Ishikawa (cell line): ENCODE results near the gene TSPAN5.

ENCODE experiments used
- EP300 ChIP-seq: IDR thresholded peaks from 2 replicates; pipeline ENCODE4 v1.6.1; 2012; ENCODE audit warnings: borderline replicate concordance
- FOXM1 ChIP-seq: IDR thresholded peaks from 2 replicates; pipeline ENCODE4 v1.6.1; 2012; ENCODE audit warnings: low read depth, borderline replicate concordance
- TAF1 ChIP-seq: IDR thresholded peaks from 2 replicates; pipeline ENCODE4 v1.6.1; 2012; ENCODE audit warnings: low read depth, mild to moderate bottlenecking
- YY1 ChIP-seq: IDR thresholded peaks from 2 replicates; pipeline ENCODE4 v1.6.1; 2012; ENCODE audit warnings: low read depth
- TF ChIP-seq, protein P1 (sequence below): IDR thresholded peaks from 2 replicates; pipeline ENCODE4 v1.6.1; 2012
- TF ChIP-seq, protein P2 (sequence below): IDR thresholded peaks from 2 replicates; pipeline ENCODE4 v1.6.1; 2012; ENCODE audit warnings: low read depth, mild to moderate bottlenecking

DNA sequence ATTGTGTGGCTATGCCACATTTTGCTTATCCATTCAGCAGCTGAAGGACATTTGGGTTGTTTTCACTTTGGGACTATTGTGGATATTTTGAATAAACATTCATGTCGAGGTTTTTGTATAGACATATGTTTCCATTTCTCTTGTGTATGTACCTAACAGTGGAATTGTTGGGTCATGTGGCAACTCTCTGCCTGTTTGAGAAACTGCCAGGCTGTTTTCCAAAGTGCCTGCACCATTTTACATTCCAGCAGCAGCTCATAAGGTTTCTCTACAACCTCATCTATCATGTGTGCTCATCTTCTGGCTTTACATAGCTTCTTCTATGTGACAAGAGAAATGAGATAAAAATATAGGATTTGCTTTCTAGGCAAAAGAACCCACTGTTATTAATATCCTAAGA lies 29.5 kb upstream of the TSPAN5 start:
- TF ChIP-seq, protein P1, sequence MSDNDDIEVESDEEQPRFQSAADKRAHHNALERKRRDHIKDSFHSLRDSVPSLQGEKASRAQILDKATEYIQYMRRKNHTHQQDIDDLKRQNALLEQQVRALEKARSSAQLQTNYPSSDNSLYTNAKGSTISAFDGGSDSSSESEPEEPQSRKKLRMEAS: no peak
- TF ChIP-seq EP300: no peak
- no peak for TF ChIP-seq FOXM1
- no peak for TF ChIP-seq YY1
- TF ChIP-seq, protein P2, sequence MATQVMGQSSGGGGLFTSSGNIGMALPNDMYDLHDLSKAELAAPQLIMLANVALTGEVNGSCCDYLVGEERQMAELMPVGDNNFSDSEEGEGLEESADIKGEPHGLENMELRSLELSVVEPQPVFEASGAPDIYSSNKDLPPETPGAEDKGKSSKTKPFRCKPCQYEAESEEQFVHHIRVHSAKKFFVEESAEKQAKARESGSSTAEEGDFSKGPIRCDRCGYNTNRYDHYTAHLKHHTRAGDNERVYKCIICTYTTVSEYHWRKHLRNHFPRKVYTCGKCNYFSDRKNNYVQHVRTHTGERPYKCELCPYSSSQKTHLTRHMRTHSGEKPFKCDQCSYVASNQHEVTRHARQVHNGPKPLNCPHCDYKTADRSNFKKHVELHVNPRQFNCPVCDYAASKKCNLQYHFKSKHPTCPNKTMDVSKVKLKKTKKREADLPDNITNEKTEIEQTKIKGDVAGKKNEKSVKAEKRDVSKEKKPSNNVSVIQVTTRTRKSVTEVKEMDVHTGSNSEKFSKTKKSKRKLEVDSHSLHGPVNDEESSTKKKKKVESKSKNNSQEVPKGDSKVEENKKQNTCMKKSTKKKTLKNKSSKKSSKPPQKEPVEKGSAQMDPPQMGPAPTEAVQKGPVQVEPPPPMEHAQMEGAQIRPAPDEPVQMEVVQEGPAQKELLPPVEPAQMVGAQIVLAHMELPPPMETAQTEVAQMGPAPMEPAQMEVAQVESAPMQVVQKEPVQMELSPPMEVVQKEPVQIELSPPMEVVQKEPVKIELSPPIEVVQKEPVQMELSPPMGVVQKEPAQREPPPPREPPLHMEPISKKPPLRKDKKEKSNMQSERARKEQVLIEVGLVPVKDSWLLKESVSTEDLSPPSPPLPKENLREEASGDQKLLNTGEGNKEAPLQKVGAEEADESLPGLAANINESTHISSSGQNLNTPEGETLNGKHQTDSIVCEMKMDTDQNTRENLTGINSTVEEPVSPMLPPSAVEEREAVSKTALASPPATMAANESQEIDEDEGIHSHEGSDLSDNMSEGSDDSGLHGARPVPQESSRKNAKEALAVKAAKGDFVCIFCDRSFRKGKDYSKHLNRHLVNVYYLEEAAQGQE: no peak
- no peak for TF ChIP-seq TAF1
